ENCODE results near the gene ATG101. TPM values are rescaled to one million over a fixed set of nuclear protein-coding genes. Genes with fewer than 3 reads are reported as not detected.
A peak's percentile ranks its signal among the peaks of the same experiment; 100 is the strongest.

Gene ATG101
- total RNA-seq (2016; rRNA removed; fragmentation: Illumina TruSeq; extraction: Trizol) (66.7 and 67.7 TPM in 2 replicates), polyA plus RNA-seq (2011; rRNA removed) (58.2 and 60.2 TPM in 2 replicates), polyA minus RNA-seq (2011; rRNA and poly(A)+ RNA removed; ENCODE audit: low replicate concordance) (106 and 147 TPM in 2 replicates), Bru-seq, nascent RNA (percentile 78 among the genes with signal in this experiment), BruChase-seq, experiment 1, labeled RNA remaining after a 6-hour chase (percentile 80 among the genes with signal in this experiment), BruChase-seq, experiment 2, labeled RNA remaining after a 2-hour chase (percentile 83 among the genes with signal in this experiment)
- 24.9 and 31.4 TPM in 2 replicates for total RNA-seq (2016; cell fraction: cytosol; rRNA removed; fragmentation: Illumina TruSeq; extraction: Trizol; ENCODE audit: low read depth)
- 67.1 and 68.7 TPM in 2 replicates for total RNA-seq (2016; cell fraction: insoluble cytoplasmic fraction; rRNA removed; fragmentation: Illumina TruSeq; extraction: Trizol)
- 38.8 and 52.9 TPM in 2 replicates for total RNA-seq (2016; cell fraction: membrane; rRNA removed; fragmentation: Illumina TruSeq; extraction: Trizol)
- 31.7 and 32.7 TPM in 2 replicates for total RNA-seq (2016; cell fraction: nucleus; rRNA removed; fragmentation: Illumina TruSeq; extraction: Trizol)
- 84.5 and 95.4 TPM in 2 replicates for polyA plus RNA-seq (2011; cell fraction: cytosol; rRNA removed)
- polyA plus RNA-seq (2011; cell fraction: nucleus; rRNA removed): 55.3 and 57.9 TPM in 2 replicates
- 27.2 and 33.1 TPM in 2 replicates for polyA plus RNA-seq (2012)
- polyA plus RNA-seq (2016; cell fraction: cytosol; fragmentation: Illumina TruSeq; extraction: Trizol; ENCODE audit: low read depth): 16.9 and 28.4 TPM in 2 replicates
- polyA plus RNA-seq (2016; cell fraction: insoluble cytoplasmic fraction; fragmentation: Illumina TruSeq; extraction: Trizol; ENCODE audit: low read depth): 57.3 and 61.7 TPM in 2 replicates
- 24.0 and 35.4 TPM in 2 replicates for polyA plus RNA-seq (2016; cell fraction: membrane; fragmentation: Illumina TruSeq; extraction: Trizol; ENCODE audit: low read depth)
- 51.5 and 54.0 TPM in 2 replicates for polyA plus RNA-seq (2016; cell fraction: nucleus; fragmentation: Illumina TruSeq; extraction: Trizol; ENCODE audit: insufficient read depth, low read depth)
- polyA minus RNA-seq (2011; cell fraction: cytosol; rRNA and poly(A)+ RNA removed): 15.6 and 16.2 TPM in 2 replicates
- 12.8 and 16.7 TPM in 2 replicates for polyA minus RNA-seq (2011; cell fraction: nucleus; rRNA and poly(A)+ RNA removed)
- long read RNA-seq, experiment 1, transcript ATG101-203 (4 exons, 658 nt): minor isoform, 20 of 86 reads
- long read RNA-seq, experiment 1, transcript ATG101-201 (4 exons, 1,439 nt): major isoform, 47 of 86 reads
- long read RNA-seq, experiment 1, partial matches to known transcripts: 7 of 86 reads
- long read RNA-seq, experiment 1, other reads (novel, unspliced or antisense): 9 of 86 reads
- long read RNA-seq, experiment 2, transcript ATG101-201 (4 exons, 1,439 nt): major isoform, 104 of 177 reads
- long read RNA-seq, experiment 2, transcript ATG101-203 (4 exons, 658 nt): minor isoform, 24 of 177 reads
- long read RNA-seq, experiment 2, partial matches to known transcripts: 34 of 177 reads
- long read RNA-seq, experiment 2, other reads (novel, unspliced or antisense): 15 of 177 reads

GRCh38 chr12:52069327-52070184 is at the start of gene ATG101:
ATG101 (plus strand) TSS chr12:52069978; CDS start chr12:52073651, 3,673 bp downstream.
- peak; percentile 90 for DNase-seq (ENCODE audit: low spot score)
- Histone ChIP-seq H3K27ac (ENCODE audit: extremely low read length, insufficient read depth, low read length) (peak within 1 kb of the TSS; percentile 85), H3K27me3 (ENCODE audit: control insufficient read depth in 1 of 2, insufficient read depth in 2 of 2, low read length in 2 of 2) (no peaks in the 10 kb centered on the region; a peak in 1 of 5 replicates), H3K79me2 (ENCODE audit: insufficient read depth, low read length) (peaks cover 43% of the 10 kb centered on the region), H3K4me2 (ENCODE audit: low read depth, low read length) (peak within 1 kb of the TSS; percentile 92), H3K9me3 (ENCODE audit: low read length) (no peaks in the 10 kb centered on the region), H4K20me1 (ENCODE audit: insufficient read depth, low read length) (peaks cover 5% of the 10 kb centered on the region; the same call in 1 of the 2 replicates), H3K4me1 (ENCODE audit: insufficient read depth, low read length) (peaks cover 46% of the 10 kb centered on the region), H3K4me3 (replicated peaks in 1 of 3; ENCODE audit: insufficient read depth in 1 of 3, low read depth in 2 of 3, low read length in 3 of 3) (peak within 1 kb of the TSS; percentile 87 to 98 (median 88)), H3K36me3 (replicated peaks in 1 of 2; ENCODE audit: control insufficient read depth in 1 of 2, insufficient read depth in 2 of 2, low read length in 2 of 2) (peaks cover 6 to 23% of the 10 kb centered on the region in 2 experiments), H2AFZ (ENCODE audit: low read length) (peak within 1 kb of the TSS; percentile 81), H3K9ac (ENCODE audit: insufficient read depth, low read depth, low read length) (peak within 1 kb of the TSS; percentile 88)
- BruUV-seq (replicated peaks): no TSS peak
- in situ Hi-C loops (cut with HindIII; ENCODE audit: extremely low pct_ligation_motif_present, low pct_unique_long_range_greater_than_20kb) (no loop called here), intact Hi-C loops (cut with micrococcal nuclease; ENCODE audit: unreplicated experiment) (loop anchor here (1.0 to 2.0 kb wide), 2 partner anchors 19 to 44 kb away; partner anchors contain the start of gene NR4A1)
- peak; percentile 97 for ATAC-seq
- POLR2A ChIA-PET: interaction anchor here (0.8 to 4.0 kb wide), 8 partner anchors 8 to 44 kb away, joined by 3 to 36 read pairs (median 10); partner anchors contain the start of gene NR4A1
- peak; percentile 98 for FAIRE-seq
- 3% methylated on average over 14 of the region's 60 CpGs for WGBS (ENCODE audit: low lambda C conversion rate)
- CTCF ChIA-PET (ENCODE audit: low intra/inter-chr PET ratio, low total read pairs): interaction anchor here (0.8 to 5.4 kb wide), 2 partner anchors 41 to 44 kb away, joined by 5 to 52 read pairs; no protein-coding TSS in a partner anchor
- TF ChIP-seq ZNF101 (CRISPR knock-in tag; IDR thresholded peaks at IDR 0.05; ENCODE audit: borderline replicate concordance, low read depth) (no peak; the same call in 1 of the 2 replicates), ATF7 (IDR thresholded peaks at IDR 0.05) (peak; percentile 92), ATF7 (CRISPR knock-in tag; IDR thresholded peaks at IDR 0.05) (no peak; the same call in 1 of the 2 replicates), SNAPC5 (CRISPR knock-in tag; IDR thresholded peaks at IDR 0.05; ENCODE audit: borderline replicate concordance) (0 out of 2 replicates have a peak, but pooled peaks have one; percentile 78), ZNF800 (CRISPR knock-in tag; IDR thresholded peaks at IDR 0.05) (peak; percentile 32; the same call in 1 of the 2 replicates), RNF2 (conservative IDR thresholded peaks at IDR 0.05; ENCODE audit: low read depth) (0 out of 2 replicates have a peak, but pooled peaks have one; percentile 49), PCBP2 (optimal IDR thresholded peaks at IDR 0.05; ENCODE audit: low read depth, low read length, poor library complexity, severe bottlenecking) (no peak), PRDM15 (CRISPR knock-in tag; IDR thresholded peaks at IDR 0.05) (no peak), POLR2AphosphoS5 (IDR thresholded peaks at IDR 0.05; ENCODE audit: low read depth, low read length) (peak; percentile 78), ZC3H13 (CRISPR knock-in tag; IDR thresholded peaks at IDR 0.05) (peak; percentile 66; the same call in 1 of the 2 replicates)

Data from HepG2 (cell line).